NCI-H128 (cell line): ENCODE results near the gene PKD2L1.
"Not testable (repeated sequence)": the region's sequence is repeated elsewhere in the genome, so short reads cannot be mapped to it uniquely, and the experiment has no call there.

Experiments
- DNase-seq: peaks from one replicate; lab custom pipeline; 2025; ENCODE audit not compliant: unreplicated experiment; lab: John Stamatoyannopoulos, UW

PKD2L1 gene

GRCh38 chr10:100334762-100335161 lies 4.7 kb upstream of the PKD2L1 start:
- DNase-seq = no peak

- DNase-seq = no peak
These were observed 3.8 kb upstream of the PKD2L1 start for GRCh38 chr10:100333661-100334440.

GRCh38 chr10:100333106-100333505 lies 3.1 kb upstream of the PKD2L1 start:
- no peak for DNase-seq

- no peak for DNase-seq
These were observed 1.8 kb downstream of the PKD2L1 start for GRCh38 chr10:100328198-100328597.

- DNase-seq = no peak
These were observed 2.4 kb downstream of the PKD2L1 start for GRCh38 chr10:100327718-100328009.

DNA sequence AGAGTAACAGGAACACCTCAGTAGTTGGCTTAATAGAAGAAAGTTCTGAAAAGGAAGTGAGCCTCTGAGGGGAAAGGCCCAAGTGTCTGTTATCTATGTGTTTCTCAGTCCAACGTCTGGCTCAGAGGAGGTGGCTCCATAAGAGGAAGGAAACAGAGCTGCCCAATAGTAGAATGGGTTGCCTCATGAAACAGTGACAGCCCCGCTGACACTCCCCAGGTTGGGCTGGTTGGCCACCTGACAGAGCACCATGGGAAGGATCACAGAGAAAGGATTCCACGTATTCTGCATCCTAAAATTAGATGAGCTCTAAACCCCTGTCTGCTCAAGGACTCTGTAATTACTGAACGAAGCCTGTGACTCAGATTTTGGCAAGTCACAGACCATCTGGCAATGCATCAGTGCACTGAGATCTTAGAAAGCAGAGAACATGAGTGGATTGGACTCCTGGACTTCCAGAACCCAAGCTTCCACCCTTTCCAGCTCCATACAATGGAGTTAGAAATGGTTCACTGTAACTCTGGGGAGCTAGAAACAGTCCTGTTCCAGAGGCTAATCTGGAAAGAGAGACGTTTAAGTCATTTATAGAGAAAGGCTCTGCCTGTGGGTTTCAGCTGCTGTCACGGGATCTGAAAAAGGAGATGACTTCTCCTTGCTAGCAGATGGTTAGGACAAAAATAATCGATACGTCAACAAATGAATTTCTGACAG lies 2.9 kb downstream of the PKD2L1 start:
- no peak for DNase-seq

DNA sequence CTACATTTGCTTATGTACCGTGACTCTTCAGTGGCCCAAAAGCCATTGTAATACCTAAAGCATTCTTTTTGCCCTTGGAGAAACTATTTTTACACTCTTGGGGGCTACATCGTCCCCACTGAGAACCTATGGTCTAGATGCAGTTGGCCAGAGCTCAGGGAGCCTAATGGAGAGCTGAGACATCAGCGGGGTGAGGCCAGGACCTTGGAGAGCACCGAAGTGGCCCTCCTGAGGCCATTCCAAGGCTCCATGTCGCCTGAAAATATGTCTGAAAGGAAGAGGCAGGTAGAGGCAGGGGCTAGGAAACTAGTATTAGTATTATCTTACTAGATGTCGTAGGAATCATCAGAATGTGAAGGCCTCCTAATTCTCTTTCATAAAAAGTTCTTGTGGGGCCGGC lies 4.9 kb downstream of the PKD2L1 start:
- DNase-seq = no peak

DNA sequence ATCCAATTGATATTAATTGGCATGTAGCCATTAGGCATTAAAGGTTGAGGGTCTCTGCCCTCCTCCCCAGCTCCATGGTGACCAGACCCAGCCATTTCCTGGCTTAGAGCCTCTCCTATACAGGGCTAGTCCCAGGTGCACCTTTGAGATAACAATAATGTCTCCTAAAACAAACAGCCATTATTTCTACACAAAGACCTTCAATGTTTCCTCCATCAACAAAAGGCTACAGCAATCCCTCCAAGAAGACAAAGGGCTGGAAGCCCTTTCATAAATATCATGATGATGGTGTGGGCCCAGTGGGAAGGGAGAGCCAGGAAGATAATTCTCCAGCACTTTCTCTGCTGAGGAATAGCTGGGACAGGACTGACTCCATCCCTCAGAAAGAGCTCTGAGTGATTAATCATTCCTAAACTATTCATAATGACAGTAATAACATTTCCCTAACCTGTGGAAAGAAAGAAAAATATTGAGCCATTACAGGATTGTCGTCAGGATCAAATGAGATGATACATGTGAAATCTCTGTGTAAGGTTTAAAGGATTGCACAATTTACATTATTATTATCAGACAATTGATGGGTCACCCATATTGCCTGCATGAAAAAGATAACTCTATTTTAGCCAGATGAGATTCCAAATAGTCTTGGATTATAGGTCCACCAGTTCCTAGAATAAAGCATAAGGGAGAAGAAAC lies 10.2 kb downstream of the PKD2L1 start:
- DNase-seq = no peak

- DNase-seq = no peak
These were observed 11.8 kb downstream of the PKD2L1 start for GRCh38 chr10:100318207-100318606.

DNA sequence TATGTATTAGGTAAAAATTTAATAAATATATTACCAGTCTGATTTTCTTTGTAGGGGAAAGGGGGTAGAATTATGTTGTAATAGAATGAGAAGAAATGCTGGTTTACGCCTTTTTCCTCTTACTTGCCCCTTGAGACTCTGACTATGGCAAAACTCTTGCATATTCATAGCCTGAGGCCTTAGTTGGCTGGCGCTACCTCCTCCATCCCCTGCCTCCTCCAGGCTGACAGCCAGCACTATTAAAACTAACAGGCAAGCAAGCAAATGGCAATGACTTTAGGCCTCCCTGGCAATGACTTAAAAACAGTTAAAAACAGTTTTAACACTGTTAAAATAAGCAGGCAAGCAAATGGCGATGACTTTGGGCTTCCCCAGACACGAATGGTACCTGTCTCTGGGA lies 14.4 kb downstream of the PKD2L1 start:
- no peak for DNase-seq

DNA sequence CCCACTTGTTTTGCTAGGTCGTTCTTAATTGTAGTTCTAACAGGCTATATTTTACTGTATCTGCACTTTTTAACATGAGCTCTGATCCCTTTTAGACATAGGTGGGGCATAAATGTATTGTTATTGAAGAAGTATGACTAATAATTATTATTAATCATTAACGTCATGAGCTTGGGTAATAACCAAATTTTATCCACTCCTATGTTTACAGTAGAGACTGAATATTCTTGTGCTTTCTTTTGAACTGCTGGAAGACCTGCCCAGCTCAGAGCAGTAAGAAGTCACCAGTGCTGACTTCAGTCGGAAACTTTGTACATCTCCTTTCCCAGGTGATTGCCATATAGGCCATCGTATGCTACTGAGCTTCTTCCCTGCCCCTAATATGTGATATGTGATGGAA lies 18.7 kb downstream of the PKD2L1 start:
- DNase-seq = no peak

DNA sequence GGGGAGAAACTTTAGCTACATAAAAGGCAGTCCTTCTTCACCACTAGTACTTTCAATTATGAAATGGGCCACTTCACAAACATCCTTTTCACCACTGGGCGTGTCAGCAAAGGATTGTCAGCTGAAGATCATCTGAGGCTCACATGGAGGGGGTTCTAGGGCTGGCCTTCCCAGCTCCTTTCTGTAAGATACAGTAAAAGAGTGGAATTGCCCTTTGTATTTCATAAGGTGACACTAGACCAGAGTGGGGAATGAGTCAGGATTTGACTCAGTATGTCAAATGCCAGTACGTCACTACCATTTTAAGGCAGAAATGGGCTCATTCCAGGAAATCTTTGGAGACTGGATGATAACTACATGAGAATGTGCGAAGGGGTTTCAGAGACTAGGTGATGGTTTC lies 22.3 kb downstream of the PKD2L1 start:
- no peak for DNase-seq

GRCh38 chr10:100306861-100307260 lies 23.2 kb downstream of the PKD2L1 start:
- no peak for DNase-seq

GRCh38 chr10:100304414-100304813 lies 25.6 kb downstream of the PKD2L1 start:
- no peak for DNase-seq

GRCh38 chr10:100303724-100304319 lies 26.2 kb downstream of the PKD2L1 start:
- no peak for DNase-seq

DNA sequence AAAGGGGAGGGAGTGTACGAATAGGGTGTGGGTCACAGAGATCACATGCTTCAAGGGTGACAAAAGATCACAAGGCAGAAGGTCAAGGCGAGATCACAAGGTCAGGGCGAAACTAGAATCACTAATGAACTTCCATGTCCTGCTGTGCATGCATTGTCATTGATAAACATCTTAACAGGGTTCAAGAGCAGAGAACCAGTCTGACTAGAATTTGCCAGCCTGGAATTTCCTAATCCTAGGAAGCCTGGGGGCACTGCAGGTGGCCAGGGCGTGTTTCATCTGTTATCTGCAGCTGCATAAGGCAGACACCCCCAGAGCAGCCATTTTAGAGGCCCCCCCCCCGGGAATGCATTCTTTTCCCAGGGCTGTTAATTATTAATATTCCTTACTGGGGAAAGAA lies 28.9 kb downstream of the PKD2L1 start:
- not testable (repeated sequence) for DNase-seq

- no peak for DNase-seq
These were observed 32.8 kb downstream of the PKD2L1 start for GRCh38 chr10:100297242-100297641.

DNA sequence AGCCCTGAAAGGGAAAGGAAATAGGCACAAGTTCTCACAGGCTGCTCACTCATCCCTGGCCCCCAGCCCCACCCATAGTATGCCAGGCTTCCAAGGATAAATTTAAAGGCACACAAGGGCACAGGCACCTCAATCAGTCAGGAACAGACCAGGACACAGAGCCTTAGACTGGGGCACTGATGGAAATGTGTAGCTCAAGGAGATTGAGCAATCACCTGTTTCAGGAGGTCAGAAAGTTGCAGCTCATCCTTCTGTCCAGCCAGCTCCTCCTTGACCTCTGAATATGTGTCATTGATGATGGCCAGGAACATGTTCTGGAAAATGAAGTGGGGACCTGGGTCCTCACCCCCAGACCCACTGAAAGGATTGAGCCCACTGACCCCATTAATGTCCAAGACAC lies 37.0 kb downstream of the PKD2L1 start:
- DNase-seq = no peak

- DNase-seq = not testable (repeated sequence)
These were observed 37.7 kb downstream of the PKD2L1 start for GRCh38 chr10:100292300-100292699.

DNA sequence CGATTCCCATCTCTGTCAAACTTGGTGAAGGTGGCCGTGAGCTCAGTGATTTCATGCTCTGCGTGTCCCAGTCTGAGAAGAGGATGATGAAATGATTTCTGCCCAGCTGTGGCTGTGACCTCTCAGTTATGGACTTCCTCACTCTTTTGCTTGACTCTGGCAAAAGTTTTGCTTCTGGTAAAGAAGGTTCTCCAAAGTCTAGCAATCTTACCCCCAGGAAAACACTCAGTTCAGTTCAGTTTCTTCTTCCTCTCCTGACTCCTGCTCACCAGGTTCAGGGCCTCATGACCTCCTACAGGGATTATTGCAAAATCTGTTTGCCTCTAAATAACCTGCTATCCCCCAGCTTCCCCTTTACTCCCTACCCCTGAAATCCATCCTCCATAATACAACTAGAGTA lies 38.7 kb downstream of the PKD2L1 start:
- DNase-seq = no peak

- no peak for DNase-seq
These were observed 40.4 kb downstream of the PKD2L1 start for GRCh38 chr10:100289641-100290040.

GRCh38 chr10:100288196-100288595 lies 41.8 kb downstream of the PKD2L1 start:
- DNase-seq = no peak
